ENCODE data around the gene RAB37. TPM values are rescaled to one million over a fixed set of nuclear protein-coding genes. Genes with fewer than 3 reads are reported as not detected.

Gene RAB37
- total RNA-seq, 4 donors from 2014 or later: 0.57 to 1.7 TPM; not detected in 2

GRCh38 chr17:74695629-74696028 lies 41.4 kb upstream of the RAB37 start:
- intact Hi-C loops (cut with DNase I; ENCODE audit: low total_unique reads): no loop called here
- H3K4me3 ChIP-seq (ENCODE audit: low read depth, poor library complexity, severe bottlenecking): no peak overlapping the region
- TF ChIP-seq CTCF (IDR thresholded peaks at IDR 0.05): no peak
- TF ChIP-seq POLR2A (IDR thresholded peaks at IDR 0.05): no peak
- WGBS, 2 donors: 84 to 89% methylated on average over 11 of the region's 11 CpGs
- no peak for DNase-seq (ENCODE audit: low spot score in 2 of 2)

- no peak for DNase-seq (ENCODE audit: low spot score in 2 of 2)
- intact Hi-C loops (cut with DNase I; ENCODE audit: low total_unique reads): no loop called here
- H3K4me3 ChIP-seq (ENCODE audit: low read depth, poor library complexity, severe bottlenecking): no peak overlapping the region
- 72 to 75% methylated on average over 2 of the region's 2 CpGs for whole genome bisulfite sequencing, 2 donors
- TF ChIP-seq POLR2A (IDR thresholded peaks at IDR 0.05): no peak
- TF ChIP-seq CTCF (IDR thresholded peaks at IDR 0.05): no peak
Observed at GRCh38 chr17:74697515-74697914, 39.5 kb upstream of the RAB37 start.

- intact Hi-C loops (cut with DNase I; ENCODE audit: low total_unique reads): no loop called here
- DNase-seq (ENCODE audit: low spot score in 2 of 2): no peak
- 79 to 85% methylated on average over 7 of the region's 7 CpGs for WGBS, 2 donors
- TF ChIP-seq POLR2A (IDR thresholded peaks at IDR 0.05) (no peak), CTCF (IDR thresholded peaks at IDR 0.05) (no peak)
- no peak overlapping the region for H3K4me3 ChIP-seq (ENCODE audit: low read depth, poor library complexity, severe bottlenecking)
Observed at GRCh38 chr17:74698069-74698468, 39.0 kb upstream of the RAB37 start.

DNA sequence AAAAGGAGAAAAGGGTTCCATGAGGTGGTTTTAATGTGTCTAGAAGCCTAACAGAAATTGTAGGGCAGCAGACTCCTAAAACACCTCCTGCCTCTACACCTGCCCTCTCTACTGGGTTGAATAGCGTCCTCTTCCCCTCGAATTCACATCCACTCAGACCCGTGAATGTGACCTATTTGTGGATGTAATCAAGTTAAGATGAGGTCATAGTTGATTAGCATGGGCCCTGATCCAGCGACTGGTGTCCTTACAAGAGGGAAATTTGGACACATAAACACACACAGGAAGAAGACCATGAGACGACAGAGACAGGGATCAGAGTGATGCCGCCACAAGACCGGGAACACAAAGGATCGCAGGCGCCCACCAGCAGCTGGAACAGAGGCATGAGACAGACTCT lies 37.8 kb upstream of the RAB37 start:
- H3K4me3 ChIP-seq (ENCODE audit: low read depth, poor library complexity, severe bottlenecking): no peak overlapping the region
- intact Hi-C loops (cut with DNase I; ENCODE audit: low total_unique reads): no loop called here
- WGBS, 2 donors: 63 to 82% methylated on average over 9 of the region's 9 CpGs
- DNase-seq (ENCODE audit: low spot score in 2 of 2): no peak
- TF ChIP-seq CTCF (IDR thresholded peaks at IDR 0.05) (no peak), POLR2A (IDR thresholded peaks at IDR 0.05) (no peak)

DNA sequence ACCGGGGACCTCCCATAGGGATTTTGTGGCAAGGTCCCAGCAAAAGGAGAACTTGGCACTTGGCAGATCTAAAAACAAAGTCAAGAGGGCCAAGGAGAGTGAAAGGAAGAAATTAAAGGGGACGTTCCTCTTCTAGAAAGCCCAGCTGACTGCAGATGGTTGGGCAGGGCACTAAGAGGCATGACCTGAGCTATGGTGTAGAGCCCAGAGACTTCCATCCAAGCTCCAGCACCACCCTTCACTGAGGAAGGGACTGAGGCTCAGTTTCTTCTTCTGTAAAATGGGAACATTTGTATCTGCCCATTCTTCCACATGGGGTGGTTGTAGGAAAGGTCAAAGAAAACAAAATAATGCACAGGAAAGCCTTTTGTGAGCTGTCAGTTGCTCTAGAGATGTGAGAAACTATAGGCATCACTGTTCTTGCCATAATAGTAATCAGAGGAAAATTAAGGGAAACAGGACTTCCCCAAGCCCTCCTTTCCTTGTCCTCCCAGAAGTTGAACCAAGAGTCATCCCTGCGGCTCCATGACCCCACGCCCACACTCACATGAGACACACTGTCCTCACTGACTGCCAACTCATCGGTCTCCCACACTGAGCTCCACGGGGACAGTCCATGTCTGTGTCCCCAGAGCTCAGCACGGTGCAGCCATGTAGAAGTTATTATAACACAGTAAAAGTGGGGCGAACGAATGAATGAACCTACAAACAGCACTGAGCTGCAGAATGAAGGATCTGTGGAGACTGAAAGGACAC lies 34.8 kb upstream of the RAB37 start:
- 75 to 76% methylated on average over 9 of the region's 9 CpGs for WGBS, 2 donors
- intact Hi-C loops (cut with DNase I; ENCODE audit: low total_unique reads): no loop called here
- TF ChIP-seq CTCF (IDR thresholded peaks at IDR 0.05) (no peak), POLR2A (IDR thresholded peaks at IDR 0.05) (no peak)
- H3K4me3 ChIP-seq (ENCODE audit: low read depth, poor library complexity, severe bottlenecking): no peak overlapping the region
- no peak for DNase-seq (ENCODE audit: low spot score in 2 of 2)

- WGBS, 2 donors: 52 to 79% methylated on average over 2 of the region's 2 CpGs
- no peak for DNase-seq (ENCODE audit: low spot score in 2 of 2)
- TF ChIP-seq CTCF (IDR thresholded peaks at IDR 0.05) (no peak), POLR2A (IDR thresholded peaks at IDR 0.05) (no peak)
- no peak overlapping the region for H3K4me3 ChIP-seq (ENCODE audit: low read depth, poor library complexity, severe bottlenecking)
- intact Hi-C loops (cut with DNase I; ENCODE audit: low total_unique reads): no loop called here
Observed at GRCh38 chr17:74703311-74703710, 33.7 kb upstream of the RAB37 start.

All from lower leg skin (tissue), 4 donors.